Midbrain (tissue), 1 donor: Measurements from ENCODE around the gene MITF.
A peak's percentile ranks its signal among the peaks of the same experiment; 100 is the strongest.
"Not testable (repeated sequence)": the region's sequence is repeated elsewhere in the genome, so short reads cannot be mapped to it uniquely, and the experiment has no call there.

Experiments used
- DNase-seq: peaks from one replicate; lab custom pipeline; 2025; lab: John Stamatoyannopoulos, UW

The MITF gene

DNA sequence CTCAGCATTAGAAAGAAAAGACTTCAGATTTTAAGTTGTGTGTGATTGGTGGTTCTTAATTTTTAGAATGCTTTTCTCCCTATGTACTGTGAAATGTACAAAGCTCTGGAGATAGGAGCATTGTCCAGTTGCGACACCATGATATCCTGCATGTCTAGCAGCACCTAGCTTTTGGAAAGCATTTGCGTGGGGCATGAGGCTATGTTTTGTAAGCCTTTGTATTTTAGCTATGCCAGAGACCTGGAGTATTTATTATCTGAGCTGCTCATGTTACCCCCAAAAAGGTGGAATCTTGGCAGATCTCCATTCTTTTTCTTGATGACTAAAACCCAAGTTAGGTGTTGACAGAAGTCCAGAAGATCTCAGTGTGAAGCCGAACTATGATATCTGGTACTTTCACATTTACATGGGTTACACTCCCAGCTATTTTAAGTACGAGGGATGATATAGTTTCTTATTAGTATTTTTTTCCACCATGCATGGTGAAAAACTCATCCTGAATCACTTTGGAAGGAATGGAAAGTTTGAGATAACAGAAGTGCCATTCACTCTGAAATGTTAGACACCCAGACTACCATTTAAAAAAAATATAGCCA is 133.6 kb downstream of the MITF start:
- DNase-seq = no peak

DNA sequence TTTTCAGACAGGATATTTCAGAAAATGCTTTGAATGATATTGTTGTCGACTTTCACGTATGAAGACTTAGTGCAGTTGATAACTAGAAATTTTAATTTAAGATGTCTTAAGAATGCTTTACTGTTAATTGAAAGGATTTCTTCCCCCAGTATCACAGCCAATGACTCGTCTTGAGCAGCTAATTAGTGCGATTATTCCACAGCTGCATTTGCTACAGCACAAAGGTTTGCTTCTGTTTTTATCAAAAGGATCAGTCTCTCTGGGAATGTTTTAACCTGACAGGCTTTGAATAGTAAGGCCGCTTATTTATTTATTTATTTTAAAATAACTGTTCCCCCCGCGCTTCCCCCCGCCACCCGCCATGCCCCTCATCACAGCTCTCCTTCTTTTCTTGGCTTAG is 136.8 kb downstream of the MITF start:
- no peak for DNase-seq

DNA sequence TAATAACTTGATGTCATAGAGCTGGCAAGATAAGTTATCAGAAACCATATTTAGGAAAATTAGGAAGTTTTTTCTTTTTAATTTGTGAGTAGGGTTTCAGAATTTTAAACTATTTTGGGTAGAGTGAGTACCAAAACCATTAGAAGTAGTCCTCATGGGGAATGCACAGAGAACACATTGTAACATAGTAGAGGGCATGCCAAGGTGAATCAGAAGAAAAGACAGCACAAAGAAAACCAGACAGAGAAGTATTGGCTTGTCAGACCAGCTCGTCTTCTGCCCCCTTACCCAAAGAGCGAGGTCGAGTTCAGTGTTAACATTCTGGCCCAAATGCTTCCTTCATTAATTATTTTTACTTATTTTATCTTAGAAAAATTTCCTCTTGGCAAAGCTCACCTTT is 139.0 kb downstream of the MITF start:
- DNase-seq = no peak

DNA sequence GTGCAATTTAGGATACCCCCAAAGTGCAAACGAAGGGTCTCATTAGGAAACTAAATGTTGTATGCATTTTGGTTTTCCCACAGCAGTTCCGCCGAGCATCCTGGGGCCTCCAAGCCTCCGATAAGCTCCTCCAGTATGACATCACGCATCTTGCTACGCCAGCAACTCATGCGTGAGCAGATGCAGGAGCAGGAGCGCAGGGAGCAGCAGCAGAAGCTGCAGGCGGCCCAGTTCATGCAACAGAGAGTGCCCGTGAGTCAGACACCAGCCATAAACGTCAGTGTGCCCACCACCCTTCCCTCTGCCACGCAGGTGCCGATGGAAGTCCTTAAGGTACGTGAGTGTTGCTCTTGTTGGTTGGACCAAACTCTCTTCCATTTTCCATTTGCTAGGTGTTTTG is 139.8 kb downstream of the MITF start:
- DNase-seq = no peak

DNA sequence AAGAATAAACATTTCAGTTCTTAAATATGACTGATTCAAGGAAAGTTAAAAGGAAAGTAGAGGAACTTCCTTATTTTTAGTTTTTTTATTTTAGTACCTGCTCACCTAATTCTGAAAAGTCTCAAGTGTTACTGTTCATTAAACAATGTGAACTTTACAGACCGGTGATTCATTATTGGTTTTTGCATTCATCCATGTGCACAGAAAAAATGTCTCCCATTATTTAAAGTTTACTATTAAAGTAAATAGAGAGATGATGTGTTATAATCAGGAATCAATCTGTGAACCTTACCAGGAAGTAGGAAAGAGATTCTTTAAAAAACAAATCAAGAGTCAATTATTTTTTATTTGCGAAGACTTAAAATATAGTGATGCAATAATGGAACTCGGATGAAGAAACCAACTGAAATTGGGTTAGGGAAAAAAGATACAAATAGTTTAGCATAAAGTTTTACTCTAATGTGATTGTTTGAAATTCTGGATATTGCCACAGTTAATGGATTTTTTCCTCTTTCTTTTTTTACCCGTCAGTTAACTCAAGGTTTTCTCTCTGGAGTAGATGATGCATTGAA is 140.9 kb downstream of the MITF start:
- no peak for DNase-seq

DNA sequence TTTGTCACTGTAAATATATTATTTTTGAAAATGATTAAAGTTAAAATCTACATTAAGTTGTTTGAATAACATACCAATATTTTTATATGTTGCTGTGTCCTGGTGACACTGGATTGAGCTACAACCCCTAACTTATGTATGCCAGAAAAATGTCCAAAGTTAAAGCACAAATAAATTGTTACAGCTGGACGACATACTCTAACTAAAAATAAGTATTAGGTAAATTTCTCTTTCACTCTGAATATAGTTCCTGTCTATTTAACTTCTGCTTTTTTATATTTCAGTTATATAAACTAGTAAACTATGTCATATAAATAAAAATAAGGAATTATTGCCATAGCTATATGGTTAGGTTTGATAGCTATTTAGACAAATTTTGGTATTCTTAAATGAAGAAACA is 141.8 kb downstream of the MITF start:
- no peak for DNase-seq

DNA sequence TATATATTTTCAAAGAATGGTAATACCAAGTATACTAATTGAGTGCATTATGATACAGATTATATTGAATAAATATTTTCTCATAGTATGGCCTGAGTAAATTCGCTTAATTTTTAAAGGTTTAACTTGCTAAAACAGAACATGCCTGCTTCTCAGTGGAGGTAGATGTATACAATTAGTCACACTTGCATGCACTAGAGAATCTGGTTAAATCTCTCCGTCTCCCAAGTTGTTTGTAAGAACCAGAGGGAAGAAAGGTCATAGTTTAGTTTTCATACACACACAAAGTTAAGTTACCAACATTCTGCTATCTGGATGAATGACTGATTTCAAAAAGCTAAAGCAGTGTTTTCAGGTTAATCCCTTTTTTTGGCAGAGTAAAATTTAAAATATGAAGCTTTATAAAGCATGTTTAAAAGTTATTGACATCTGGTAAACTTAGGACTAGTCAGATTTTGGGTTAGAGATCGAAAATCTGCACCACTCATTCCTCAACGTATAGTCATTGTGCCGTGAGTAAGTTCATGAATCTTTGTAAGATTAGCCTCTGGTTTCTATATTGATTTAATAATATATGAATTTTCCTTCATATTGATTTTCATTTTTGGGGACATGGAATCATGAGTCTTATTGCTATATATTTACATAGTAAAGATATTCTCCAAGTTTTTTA is 142.6 kb downstream of the MITF start:
- DNase-seq = no peak

DNA sequence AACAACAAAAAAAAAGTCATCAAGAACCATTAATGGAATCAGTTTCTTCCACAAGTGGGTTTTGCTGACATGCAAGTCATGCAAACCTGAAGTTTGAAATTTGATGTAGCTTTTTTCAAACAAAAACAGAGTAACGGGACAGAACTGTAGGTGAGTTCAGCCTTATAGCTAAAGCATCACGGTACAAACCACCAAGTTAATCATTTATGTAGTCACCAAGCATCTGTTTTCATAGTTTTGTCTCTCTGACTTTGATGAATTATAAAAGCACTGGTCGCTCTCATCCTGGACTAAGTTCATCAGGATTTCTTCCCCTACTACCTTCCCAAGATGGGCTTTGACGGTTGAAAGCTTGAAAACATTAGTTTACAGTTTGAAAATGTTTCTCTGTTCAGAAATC is 143.3 kb downstream of the MITF start:
- DNase-seq = no peak

DNA sequence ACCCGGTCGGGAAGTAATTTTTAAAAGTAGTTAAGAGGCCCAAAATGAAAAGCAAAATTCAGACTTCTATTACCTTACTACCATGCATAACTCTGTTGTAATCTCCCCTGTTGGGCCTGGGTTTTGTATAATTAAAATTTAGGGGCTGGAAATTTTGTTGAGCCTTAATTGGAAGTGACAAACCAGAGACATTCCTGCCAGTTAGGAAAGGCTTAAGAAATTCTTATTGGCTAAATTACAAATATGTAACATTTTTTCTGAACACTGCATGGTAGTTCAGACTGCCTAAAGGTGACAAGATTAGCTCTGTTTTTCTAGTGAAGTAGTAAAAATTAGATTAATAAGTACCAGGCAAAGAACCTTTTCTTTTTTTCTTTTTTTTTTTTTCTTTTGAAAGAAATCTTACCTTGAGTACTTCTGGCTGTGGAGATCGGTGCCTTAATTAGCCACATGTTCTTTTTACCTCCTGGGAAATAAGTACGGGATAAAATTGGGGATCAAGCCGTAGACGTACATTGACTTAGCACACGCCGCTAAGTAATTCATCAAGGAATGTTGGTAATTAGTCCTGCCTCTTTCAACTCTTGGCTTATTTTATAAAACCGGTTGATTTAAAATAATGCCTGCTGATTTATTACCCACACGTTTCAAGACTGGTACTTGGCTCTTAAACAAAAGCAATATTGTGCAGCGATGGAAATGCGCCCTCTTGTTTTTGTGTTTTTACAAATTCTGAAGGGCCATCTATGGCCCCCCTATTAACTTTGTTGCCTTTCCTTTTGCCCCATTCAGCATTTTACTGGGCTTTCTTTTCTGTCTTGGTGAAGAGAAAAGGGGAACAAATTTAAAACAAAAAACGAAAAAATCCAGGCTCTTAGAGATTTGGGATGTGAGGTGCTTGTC is 149.0 kb downstream of the MITF start:
- DNase-seq = peak; percentile 68

DNA sequence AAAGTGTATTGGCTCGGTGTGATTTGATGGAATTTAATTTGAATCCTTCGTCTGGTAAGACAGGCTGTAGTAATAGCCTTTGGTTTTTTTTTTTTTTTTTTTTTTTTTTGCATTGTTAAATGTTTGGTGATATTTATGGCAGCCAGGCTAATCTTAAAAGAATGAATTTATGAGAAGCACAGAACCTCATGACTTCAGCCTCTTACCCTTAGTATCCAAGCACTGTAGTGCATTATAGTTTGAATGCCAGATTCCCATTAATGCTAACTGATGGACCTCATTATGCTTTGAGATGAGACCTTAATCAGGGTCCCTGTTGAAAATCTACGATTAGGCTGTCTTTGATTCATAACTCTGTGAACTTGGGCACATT is 149.7 kb downstream of the MITF start:
- no peak for DNase-seq

DNA sequence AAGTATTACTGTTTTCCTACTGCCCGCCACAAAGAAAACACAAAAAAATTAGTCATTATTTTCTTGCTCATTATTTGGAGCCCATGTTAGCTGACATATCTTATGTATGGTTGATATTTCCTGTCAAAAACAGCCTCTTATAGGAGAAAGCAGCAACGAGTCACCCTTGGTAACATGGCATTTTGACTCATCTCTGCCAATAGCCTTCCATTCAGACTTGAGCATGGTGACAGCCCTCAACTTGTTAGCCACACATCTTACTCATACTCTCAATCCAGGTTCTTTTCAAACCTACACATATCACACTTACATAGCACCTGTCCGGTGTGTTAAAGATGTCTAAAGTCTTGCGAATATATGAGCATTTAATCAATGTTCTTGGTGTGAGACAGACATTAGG is 150.8 kb downstream of the MITF start:
- no peak for DNase-seq

DNA sequence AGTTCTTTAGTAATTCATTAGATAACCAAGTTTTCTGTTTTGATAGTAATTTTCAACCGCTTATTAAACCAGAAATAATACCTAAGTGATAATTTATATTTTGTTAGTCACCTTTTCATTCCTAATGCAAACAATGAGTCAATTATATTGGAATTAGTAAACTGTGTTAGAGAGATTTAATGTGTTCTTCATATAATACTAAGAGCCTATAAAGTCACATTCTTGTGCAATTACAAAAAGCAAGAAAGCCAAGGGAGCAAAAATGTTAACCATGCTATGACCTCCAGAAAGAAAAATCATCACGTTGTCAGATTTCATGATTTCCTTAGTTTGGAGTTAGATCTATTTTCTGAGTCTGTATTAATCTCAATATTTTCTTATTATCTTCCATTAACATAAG is 151.4 kb downstream of the MITF start:
- no peak for DNase-seq

DNA sequence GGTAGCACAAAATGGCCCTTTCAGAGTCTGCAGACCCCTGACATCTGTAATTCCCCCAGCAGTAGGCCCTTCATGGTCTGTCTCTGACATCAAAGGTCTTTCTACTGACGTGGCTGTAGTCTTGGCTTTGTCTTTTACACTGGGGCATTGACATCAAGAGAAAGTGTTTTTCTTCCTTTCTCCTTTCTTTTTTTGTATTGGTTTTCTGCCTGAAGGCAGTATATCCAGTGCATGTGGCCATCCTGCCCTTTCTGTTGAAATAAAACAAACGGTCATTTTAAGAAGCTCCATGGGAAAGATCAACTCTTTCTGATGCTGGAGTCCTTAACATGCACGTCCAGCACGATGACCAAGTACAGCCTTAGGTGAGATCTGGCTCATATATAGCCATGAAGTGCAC is 153.4 kb downstream of the MITF start:
- DNase-seq = no peak

DNA sequence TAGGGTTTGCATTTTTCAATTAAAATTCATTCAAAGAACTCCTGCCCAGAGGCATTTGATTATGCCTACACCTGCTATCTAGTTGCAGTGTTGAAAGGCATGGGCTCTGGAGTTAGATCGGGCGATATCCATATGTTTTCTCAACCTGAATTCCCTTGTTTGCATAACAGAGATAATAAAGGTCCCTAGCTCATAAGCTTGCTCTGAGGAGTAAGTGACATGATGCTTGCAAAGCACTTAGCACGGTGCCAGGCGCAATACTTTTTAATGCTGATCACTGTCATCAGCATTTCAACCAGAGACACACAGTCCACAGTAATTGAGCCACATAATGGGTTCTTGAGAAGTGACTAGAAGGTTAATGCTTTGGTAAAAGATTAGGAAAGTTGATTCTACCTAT is 154.0 kb downstream of the MITF start:
- DNase-seq = no peak

DNA sequence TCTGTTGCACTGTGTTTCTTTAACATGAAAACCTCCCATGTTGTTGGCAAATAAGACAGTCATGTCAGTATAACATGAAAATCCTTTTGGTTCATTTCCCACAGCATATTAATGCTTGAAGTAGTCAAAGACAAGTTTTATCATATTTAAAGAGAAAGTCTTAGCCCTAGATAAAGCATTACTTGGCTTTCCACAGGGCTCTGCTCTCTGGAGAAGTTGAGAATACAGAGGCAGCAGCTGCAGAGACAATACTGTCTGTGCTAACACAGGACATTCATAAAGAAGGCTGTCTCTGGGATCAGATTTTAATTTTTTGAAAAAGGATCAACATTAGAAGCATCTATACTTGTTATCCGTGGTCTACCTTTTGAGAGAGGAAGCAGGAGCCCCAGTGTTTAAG is 156.8 kb downstream of the MITF start:
- peak; percentile 7 for DNase-seq

DNA sequence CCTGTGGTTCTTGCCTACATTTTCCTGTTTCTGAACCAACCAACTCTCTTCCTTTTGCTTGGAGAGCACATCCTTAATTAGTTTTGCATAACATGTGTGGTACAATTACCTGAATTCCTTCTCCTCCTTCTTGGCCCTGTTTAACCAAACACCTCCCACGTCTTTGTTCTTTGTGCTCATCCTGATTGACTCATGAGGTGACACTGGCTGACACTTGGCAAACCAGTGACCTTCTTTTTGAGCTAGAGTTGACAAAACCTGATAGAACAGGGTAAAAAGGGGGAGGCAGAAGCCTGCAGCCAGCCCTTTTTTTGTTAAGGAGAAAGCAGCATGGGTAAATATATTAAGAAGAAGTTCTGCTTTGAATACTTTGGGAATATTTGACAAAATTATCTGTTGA is 161.1 kb downstream of the MITF start:
- no peak for DNase-seq

DNA sequence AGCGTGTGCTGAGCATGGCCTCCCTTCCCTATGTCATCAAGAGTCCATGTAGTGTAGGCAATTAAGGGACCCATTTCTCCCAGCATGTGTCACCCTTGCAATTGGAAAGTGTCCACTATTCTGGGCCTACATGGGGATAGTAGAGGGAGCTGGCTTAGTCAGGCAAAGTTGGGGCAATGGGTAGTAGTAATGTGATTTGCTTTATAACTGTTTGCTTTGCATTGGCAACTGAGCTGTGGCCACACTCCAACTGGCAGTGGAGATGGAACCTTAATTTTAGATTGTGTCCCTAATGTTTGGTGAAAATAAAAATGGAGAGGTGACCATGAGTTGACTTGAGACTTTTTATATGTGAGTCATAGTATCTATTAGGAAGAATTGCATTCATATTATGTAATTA is 162.5 kb downstream of the MITF start:
- DNase-seq = no peak

DNA sequence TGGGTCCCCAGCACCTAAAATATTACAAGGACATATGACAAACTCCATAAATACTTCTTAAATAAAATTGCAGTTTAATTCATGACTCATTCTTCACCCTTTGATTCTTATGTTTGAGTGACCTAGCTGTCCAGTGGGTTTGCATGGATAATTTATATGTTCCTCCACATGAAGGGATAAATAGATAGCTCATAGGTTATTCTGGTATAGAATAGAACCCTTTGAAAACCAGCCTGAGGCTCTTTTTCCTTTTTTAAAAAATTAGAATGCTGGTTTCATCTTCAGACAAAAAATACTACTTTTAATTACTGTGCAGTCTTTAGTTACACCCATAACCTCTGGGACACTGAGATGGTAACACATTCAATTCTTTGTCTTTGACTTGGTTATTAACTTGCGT is 163.1 kb downstream of the MITF start:
- DNase-seq = no peak

DNA sequence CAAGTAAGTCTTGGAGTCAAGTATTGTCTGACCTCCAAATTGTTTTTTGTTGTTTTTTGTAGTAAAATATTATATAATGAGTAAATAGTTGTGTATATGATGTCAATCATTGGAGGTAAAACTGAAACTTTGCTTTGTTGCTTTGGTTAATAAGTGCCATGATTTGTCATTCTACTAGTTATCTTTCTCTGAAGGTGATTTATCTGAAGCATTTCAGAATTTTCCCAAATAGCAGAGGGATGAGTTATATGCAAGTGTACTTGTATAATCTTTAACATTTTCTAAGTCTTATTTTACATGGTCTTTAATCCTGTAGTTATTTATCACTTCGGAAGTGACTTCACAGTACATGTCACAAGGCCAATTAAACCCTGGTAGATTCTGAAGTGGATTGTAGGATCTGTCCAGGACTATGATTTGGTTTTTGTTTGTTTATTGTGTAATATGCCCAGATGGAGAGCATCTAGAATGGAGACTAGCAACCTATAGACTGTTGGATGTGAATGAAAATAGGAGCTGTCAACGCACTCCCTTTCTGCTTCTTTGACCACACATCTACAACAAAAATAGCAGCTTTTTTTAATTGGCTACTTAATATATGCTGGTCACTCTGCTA is 167.2 kb downstream of the MITF start:
- DNase-seq = no peak

DNA sequence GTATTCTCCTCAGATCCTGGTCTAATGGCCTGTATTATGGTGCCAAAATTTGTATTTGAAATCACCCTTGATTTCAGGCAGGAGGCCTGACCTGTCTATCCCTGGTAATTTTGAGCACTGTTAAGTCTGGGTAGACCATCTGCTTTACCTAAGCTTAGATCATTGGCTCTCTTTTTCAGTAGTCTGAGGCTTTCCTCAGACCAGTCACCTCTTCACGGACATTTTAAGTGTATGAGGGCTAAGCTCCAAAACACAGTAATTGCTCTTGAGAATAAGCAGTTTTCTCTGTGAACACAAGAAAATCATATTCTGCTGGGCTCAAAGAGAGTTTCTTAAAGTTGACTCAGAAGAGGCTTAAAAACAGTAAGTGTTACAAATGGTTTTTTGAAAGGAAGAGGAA is 168.3 kb downstream of the MITF start:
- no peak for DNase-seq

DNA sequence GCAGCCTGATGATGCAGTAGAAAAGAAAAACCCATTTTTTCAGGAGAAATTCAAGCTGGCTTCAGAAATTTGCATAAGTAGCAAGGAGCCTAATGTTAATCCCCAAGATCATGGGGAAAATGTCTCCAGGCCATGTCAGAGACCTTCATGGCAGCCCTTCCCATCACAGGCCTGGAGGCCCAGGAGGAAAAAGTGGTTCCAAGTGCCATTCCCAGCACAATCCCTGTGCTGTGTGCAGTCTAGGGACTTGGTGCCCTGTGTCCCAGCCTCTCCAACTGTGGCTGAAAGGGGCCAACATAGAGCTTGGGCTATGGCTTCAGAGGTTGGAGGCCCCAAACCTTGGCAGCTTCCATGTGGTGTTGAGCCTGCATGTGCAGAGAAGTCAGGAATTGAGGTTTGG is 170.6 kb downstream of the MITF start:
- DNase-seq = not testable (repeated sequence)

DNA sequence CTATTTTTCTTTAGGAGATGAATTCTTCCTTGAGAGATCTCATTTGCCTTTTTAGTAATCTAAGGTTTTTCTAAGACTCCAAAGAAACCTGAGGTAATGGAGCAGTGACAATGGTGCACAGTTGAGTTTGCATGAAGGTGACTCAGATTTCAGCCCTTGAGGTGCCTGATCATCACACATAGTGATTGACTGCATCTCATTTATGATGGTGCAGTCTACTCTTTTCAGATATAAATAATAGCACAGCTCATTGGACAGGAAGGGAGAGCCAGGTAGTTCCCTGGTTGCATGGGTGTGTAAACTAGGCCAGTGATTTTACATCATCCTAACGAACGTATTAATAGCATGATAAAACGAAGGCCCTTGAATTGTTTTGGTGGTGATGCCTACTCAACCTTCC is 174.2 kb downstream of the MITF start:
- DNase-seq = no peak

DNA sequence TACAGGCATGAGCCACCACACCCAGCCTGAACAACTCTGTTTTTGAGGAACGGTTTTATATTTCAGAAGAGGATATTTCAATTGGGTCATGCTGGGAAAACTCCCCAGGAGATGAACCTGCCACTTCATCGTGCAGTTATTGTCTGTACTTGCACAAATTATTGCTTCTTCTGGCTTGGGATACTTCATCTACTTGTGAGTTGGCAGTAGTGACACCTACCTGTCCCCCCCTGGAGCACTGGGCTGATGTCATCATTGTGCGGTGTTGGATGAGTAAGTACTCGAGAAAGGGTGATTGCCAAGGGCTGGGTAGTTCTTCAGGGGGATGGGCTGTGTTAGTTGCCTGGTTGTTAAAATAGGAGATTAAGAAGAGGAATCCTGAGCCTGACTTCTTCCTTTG is 175.1 kb downstream of the MITF start:
- DNase-seq = no peak
